Activated CD4-positive, alpha-beta T cell treated with anti-CD3 and anti-CD28 coated beads, Interleukin-2, amount 10 ng/mL, durations not matched to agents 24 days and 14 days (primary cell): ENCODE results near the gene PAX4. TPM values are rescaled to one million over a fixed set of nuclear protein-coding genes. Genes with fewer than 3 reads are reported as not detected.

Source experiments
- DNase-seq: peaks from one replicate; pipeline ENCODE4 v3.0.0; 2022
- H3K27ac Mint-ChIP-seq: one replicate; pipeline ENCODE4 v1.8.0; 2022; ENCODE audit warnings: mild to moderate bottlenecking, mixed read lengths
- H3K27me3 Mint-ChIP-seq: one replicate; pipeline ENCODE4 v1.8.0; 2022; ENCODE audit warnings: mixed read lengths
- H3K36me3 Mint-ChIP-seq: one replicate; pipeline ENCODE4 v1.8.0; 2022; ENCODE audit warnings: low read depth, mild to moderate bottlenecking, mixed read lengths
- H3K4me1 Mint-ChIP-seq: one replicate; pipeline ENCODE4 v1.8.0; 2021; ENCODE audit warnings: mixed read lengths
- H3K4me3 Mint-ChIP-seq: one replicate; pipeline ENCODE4 v1.8.0; 2022; ENCODE audit warnings: mild to moderate bottlenecking, moderate library complexity, mixed read lengths
- H3K9me3 Mint-ChIP-seq: one replicate; pipeline ENCODE4 v1.8.0; 2021; ENCODE audit warnings: mixed read lengths
- intact Hi-C: fragments of 100-400 bp; cut with micrococcal nuclease; formaldehyde crosslinking; loops from one replicate; pipeline ENCODE4 v1.15.1; 2023
- total RNA-seq: library from RNA; stranded (reverse); gene quantifications from 2 replicates; pipeline ENCODE4 v1.2.3, GENCODE V29; 2022

PAX4 gene, protein sequence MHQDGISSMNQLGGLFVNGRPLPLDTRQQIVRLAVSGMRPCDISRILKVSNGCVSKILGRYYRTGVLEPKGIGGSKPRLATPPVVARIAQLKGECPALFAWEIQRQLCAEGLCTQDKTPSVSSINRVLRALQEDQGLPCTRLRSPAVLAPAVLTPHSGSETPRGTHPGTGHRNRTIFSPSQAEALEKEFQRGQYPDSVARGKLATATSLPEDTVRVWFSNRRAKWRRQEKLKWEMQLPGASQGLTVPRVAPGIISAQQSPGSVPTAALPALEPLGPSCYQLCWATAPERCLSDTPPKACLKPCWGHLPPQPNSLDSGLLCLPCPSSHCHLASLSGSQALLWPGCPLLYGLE
- not detected in 2 replicates for total RNA-seq

DNA sequence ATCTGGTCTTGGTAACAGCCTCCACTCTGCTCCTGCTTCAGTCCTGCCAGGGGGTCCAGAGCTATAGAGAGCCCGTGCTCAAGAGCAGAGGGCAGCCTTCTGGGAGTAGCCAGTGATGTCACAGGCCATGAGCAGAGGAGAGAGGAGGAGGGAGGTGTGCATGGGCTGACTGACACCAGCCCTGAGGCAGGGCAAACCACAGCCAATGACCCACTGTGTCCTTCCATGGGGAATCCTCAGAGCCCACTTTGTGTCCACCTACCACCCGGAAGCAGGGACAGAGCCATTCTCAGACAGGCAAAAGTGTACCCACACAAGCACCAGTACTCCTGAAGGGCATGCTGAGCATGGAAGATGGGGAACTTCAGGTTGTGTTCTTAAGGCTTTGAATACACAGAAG, at the start of gene PAX4:
TSS of gene PAX4 (minus strand) at position 101 of the 400 bp plus-strand sequence. CDS start 2,214 bp downstream, outside the sequence.
- intact Hi-C loops, result no loop called here
- DNase-seq, result no peak
- Mint-ChIP-seq H3K4me3 (no peak within 1 kb of the TSS), H3K27ac (no peak within 1 kb of the TSS), H3K36me3 (no peaks in the 10 kb centered on the region), H3K4me1 (no peaks in the 10 kb centered on the region), H3K27me3 (peaks cover 45% of the 10 kb centered on the region), H3K9me3 (no peaks in the 10 kb centered on the region)

DNA sequence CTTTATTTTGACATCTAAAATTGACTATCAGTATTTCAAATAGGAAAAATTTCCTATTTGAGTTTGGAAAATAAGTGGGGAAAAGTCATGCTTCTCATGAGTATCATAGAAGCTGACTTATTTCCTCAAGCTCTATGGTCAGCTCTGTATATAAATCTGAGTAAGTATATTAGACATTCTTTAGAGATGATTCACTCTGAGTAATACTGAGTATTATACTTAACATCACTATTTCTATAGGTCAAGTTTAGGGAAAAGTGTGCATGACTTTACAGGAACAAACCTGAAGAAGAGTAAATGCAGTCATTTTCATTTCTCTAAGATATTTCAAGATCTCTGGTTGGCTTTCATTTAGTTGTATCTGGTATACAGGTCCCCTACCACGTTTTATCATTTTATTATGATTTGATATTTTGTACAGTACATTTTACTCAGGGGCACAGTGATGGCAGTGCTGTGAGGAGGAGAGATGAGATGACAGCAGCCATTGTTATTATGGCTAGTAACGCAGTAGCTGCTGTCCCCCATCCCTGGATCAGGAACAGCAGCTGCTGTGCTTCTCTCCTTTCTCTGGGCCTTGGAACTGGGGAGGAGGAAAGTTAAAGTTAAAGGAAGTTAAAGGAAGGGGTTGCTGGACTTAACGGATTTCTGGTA, 49.2 kb upstream of the PAX4 start:
- H3K4me3 Mint-ChIP-seq, result peak overlapping the region; percentile 16
- no peaks in the 10 kb centered on the region for H3K27me3 Mint-ChIP-seq
- intact Hi-C loops, result loop anchor here (2.0 kb wide), 1 partner anchor 16 kb away; no protein-coding TSS in a partner anchor
- H3K4me1 Mint-ChIP-seq, result peaks cover 48% of the 10 kb centered on the region
- H3K27ac Mint-ChIP-seq, result peak overlapping the region; percentile 59
- no peaks in the 10 kb centered on the region for H3K9me3 Mint-ChIP-seq
- peaks cover 32% of the 10 kb centered on the region for H3K36me3 Mint-ChIP-seq
- DNase-seq, result no peak

DNA sequence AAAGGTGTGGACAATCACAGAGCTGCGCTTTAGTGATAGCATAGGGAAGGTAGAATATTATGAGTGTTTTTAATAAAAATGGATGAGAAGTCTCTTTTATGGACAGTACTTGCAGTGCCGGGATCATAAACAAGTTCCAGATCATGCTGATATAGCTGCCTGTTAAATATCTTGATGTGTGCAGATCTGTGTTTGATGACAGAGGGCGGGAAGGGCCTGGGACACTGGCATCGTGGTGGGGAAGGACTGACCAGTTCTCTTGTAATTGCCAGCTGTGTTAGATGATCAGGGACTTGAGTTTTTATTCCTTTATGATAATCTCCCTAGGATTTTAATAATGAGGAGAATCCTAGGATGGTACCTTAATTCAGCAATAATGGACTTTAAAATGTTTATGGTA, 48.7 kb upstream of the PAX4 start:
- no peak overlapping the region for H3K4me3 Mint-ChIP-seq
- H3K9me3 Mint-ChIP-seq, result no peaks in the 10 kb centered on the region
- H3K27me3 Mint-ChIP-seq, result no peaks in the 10 kb centered on the region
- intact Hi-C loops, result loop anchor here (2.0 kb wide), 1 partner anchor 16 kb away; no protein-coding TSS in a partner anchor
- H3K36me3 Mint-ChIP-seq, result peaks cover 34% of the 10 kb centered on the region
- no peak for DNase-seq
- peaks cover 50% of the 10 kb centered on the region for H3K4me1 Mint-ChIP-seq
- H3K27ac Mint-ChIP-seq, result no peak overlapping the region

DNA sequence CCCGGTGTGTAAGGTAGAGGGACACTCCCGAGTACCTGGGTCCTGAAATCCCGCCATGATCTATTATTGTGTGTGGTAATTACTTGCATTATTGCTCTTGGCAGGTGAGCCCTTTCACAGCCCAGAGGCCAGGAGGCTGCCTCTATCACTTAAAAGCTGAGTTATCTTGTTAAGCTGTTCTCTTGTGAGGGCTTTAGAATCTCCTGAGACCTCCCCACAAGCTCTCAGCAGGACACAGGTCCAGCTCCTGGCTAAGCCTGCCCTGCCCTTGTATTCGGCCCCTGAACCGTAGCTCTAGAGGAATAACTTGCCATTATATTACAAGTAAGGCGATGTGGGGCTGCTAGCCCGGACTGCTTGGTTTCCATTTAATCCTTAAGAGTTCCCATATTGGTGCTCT, 48.0 kb upstream of the PAX4 start:
- peaks cover 38% of the 10 kb centered on the region for H3K36me3 Mint-ChIP-seq
- no peak overlapping the region for H3K27ac Mint-ChIP-seq
- no peak overlapping the region for H3K4me3 Mint-ChIP-seq
- peaks cover 51% of the 10 kb centered on the region for H3K4me1 Mint-ChIP-seq
- H3K27me3 Mint-ChIP-seq, result no peaks in the 10 kb centered on the region
- H3K9me3 Mint-ChIP-seq, result no peaks in the 10 kb centered on the region
- no peak for DNase-seq
- intact Hi-C loops, result loop anchor here (2.0 kb wide), 1 partner anchor 17 kb away; no protein-coding TSS in a partner anchor

DNA sequence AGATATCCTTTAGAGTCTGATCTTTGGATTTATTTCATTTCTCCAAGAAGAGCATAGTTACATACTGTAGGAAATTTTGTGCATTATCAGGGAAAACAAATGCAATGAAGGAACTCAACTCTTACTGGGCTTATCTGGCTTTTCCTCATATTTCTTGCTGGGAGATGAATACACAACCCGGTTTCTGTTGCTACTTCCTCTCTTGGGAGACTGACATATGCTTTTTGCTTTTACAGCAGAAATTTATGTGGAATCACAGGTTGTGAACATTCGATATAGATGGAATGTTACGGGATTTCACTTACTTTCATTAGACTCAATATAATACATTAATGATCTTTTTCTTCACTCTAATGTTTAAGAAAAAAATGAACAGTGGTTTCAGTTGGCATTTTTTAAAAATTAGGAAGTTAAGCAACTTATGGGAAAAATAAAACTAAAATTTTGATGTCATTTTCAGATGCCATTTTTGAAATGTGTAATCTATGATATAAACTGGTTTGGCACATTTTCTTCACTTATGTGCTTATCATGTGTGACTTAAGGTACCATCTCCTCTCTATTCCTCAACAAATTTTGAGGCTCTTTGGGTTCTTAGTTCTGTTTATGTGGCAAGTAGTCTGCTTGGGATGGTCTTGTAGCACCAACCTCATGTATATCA, 41.2 kb upstream of the PAX4 start:
- intact Hi-C loops, result loop anchor here (10.0 kb wide), 1 partner anchor 796 kb away; the partner anchor contains the start of gene HILPDA

DNA sequence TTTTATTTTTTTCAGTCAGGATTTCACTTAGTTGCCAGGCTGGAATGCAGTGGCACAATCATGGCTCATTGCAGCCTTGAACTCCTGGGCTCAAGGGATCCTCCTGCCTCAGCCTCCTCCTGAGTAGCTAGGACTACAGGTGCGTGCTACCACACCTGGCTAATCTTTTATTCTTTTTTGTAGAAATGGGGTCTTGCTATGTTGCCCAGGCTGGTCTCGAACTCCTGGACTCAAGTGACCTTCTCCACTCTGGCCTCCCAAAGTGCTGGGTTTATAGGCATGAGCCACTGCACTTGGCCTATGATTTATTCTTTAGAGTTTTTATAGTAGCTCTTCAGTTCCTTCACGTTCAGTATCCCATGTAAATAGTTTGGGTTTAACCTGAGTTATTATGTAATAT, 39.6 kb upstream of the PAX4 start:
- no peak for DNase-seq
- no peak overlapping the region for H3K4me3 Mint-ChIP-seq
- H3K36me3 Mint-ChIP-seq, result peaks cover 58% of the 10 kb centered on the region
- no peaks in the 10 kb centered on the region for H3K27me3 Mint-ChIP-seq
- no peak overlapping the region for H3K27ac Mint-ChIP-seq
- no peaks in the 10 kb centered on the region for H3K9me3 Mint-ChIP-seq
- intact Hi-C loops, result loop anchor here (10.0 kb wide), 1 partner anchor 797 kb away; the partner anchor contains the start of gene HILPDA
- peaks cover 50% of the 10 kb centered on the region for H3K4me1 Mint-ChIP-seq

More for the DNA sequence above, 41.2 kb upstream of the PAX4 start:
- Mint-ChIP-seq H3K9me3 (no peaks in the 10 kb centered on the region), H3K4me1 (peaks cover 46% of the 10 kb centered on the region), H3K27ac (peak overlapping the region; percentile 0), H3K36me3 (peaks cover 54% of the 10 kb centered on the region), H3K4me3 (no peak overlapping the region), H3K27me3 (no peaks in the 10 kb centered on the region)
- no peak for DNase-seq

DNA sequence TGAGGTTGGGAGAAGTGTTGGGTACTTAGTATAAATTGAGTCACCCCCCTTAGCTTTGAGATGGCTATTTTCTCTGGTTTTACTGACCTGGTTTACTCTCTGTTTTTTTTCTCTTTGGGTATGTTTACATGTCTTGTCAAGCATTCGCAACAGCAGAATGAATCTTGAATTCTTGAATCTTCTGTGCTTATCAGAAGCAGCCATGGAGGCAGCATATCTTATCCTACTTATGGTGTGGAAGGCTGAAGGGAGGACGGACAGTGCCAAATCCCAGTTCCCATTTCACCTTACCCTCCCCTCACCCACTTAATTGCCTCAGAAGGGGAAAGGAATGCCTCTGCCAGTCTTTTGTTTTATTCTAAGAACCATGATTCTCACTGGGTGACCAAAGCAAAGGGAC, 37.8 kb upstream of the PAX4 start:
- DNase-seq, result no peak
- H3K27ac Mint-ChIP-seq, result no peak overlapping the region
- peaks cover 51% of the 10 kb centered on the region for H3K4me1 Mint-ChIP-seq
- no peak overlapping the region for H3K4me3 Mint-ChIP-seq
- H3K9me3 Mint-ChIP-seq, result no peaks in the 10 kb centered on the region
- intact Hi-C loops, result loop anchor here (2.0 to 10.0 kb wide), 3 partner anchors 13 to 799 kb away; partner anchors contain the start of gene HILPDA
- H3K27me3 Mint-ChIP-seq, result no peaks in the 10 kb centered on the region
- peaks cover 47% of the 10 kb centered on the region for H3K36me3 Mint-ChIP-seq

DNA sequence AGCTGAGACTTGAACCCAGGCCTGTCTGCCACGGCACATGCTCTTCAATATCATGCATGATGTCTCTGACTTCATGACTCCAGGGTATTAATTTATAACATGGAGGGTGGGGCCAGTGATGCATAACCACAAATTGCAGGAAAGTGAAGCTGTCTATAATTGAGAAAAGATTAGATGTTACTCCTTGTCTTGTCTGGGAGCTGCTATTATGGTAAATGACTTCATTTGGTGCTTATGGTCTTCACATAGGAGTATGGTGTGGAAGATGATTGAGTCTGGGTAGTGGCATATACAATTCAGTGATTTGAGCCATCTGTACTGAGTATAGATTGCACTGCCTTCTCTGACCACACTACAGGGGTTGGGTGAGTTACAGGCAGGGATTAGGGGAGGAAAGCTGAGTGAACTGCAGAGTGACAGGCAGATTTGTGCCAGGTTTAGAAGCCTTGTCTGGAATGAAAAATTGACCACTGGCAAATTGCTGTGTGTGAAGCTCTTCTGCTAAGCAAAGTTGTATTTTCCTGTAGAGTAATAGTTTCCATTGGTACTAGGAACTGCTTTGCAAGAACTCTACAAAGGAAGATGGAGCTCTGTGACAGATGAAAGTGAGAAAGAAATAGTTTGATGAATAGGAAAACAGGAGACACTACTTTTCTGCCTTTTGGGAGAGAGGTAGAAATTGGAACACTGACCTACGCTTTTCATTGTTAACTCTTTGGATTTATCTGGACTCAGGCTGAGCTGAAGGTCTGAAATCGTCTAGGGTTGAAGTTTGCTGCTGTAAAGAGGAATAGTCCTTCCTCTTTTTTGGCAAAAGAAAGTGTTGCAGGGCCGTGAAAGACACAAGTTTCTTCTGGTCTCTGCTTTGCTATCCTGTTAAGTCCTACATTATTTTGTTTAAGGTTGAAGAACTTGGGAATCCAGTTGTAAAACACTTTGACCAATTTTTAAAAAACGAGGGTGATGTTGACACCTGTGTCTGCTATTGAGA, 36.8 kb upstream of the PAX4 start:
- Mint-ChIP-seq H3K27me3 (no peaks in the 10 kb centered on the region), H3K4me3 (peak overlapping the region; percentile 99), H3K9me3 (no peaks in the 10 kb centered on the region), H3K36me3 (peaks cover 41% of the 10 kb centered on the region), H3K4me1 (peaks cover 46% of the 10 kb centered on the region), H3K27ac (peak overlapping the region; percentile 83)
- no peak for DNase-seq
- intact Hi-C loops, result loop anchor here (2.0 to 10.0 kb wide), 3 partner anchors 14 to 800 kb away; partner anchors contain the start of gene HILPDA

DNA sequence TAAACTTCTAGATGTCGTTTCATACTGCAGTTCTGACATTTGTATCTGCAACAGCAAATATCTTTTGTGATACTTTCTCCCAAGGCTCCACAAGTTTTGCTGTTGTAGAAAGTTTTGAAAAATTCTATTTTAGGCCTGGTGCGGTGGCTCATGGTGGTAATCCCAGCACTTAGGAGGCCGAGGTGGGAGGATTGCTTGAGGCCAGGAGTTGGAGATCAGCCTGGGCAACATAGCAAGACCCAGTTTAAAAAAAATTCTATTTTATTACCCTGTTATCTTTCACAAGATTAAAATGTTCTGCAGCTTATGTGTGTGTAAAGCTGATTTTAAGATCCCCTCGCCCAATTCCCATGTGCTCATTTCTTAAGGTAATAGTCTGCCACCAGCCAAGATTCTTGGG, 35.5 kb upstream of the PAX4 start:
- Mint-ChIP-seq H3K4me3 (peak overlapping the region; percentile 99), H3K9me3 (no peaks in the 10 kb centered on the region), H3K27me3 (no peaks in the 10 kb centered on the region), H3K27ac (peak overlapping the region; percentile 70), H3K4me1 (peaks cover 38% of the 10 kb centered on the region), H3K36me3 (peaks cover 32% of the 10 kb centered on the region)
- DNase-seq, result no peak
- intact Hi-C loops, result loop anchor here (2.0 to 10.0 kb wide), 2 partner anchors 261 to 801 kb away; partner anchors contain the start of genes HILPDA and ZNF800

DNA sequence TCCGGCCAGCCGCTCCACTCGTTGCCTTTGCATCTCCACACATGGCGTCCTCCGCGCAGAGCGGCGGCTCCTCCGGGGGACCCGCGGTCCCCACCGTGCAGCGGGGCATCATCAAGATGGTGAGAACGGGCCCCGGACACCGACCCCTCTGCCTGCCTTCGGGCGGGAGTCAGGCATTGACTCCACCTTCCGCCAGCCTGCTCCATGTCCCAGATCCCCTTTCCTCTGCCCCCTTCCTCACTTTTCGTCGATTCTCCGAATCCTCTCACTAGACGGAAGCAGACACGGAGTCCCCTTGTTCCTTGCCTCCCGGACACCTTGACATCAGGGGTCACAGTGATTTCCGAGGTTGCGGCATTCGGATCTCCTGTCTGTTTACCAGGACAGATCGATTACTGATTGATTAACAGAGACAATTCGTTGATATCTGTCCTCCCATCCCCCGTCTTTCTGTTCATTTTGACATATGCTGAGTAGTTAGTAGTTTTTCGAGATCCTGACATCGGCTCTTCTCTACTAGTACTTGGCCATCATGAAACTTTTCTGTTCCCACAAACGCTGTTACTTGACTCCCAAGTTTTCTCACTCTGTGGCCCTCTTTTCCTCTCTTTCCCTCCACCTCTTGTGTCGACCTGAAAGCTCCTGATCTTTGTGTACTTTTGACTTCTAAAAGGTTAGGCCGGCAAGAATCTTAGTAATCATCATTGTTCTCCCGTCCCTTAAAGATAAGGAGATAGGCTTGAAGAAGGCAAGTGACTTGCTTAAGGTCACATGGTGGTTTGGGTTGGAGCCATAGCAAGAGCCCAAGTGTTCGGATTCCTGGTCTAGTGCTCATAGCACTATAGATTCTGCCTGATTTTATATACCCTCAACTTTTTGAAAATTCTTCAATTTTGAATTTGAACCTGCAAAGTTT, 34.6 kb upstream of the PAX4 start:
- DNase-seq, result no peak
- H3K27me3 Mint-ChIP-seq, result no peaks in the 10 kb centered on the region
- peak overlapping the region; percentile 99 for H3K4me3 Mint-ChIP-seq
- intact Hi-C loops, result loop anchor here (1.0 to 10.0 kb wide), 3 partner anchors 64 to 802 kb away; partner anchors contain the start of genes ARF5, HILPDA and ZNF800
- peaks cover 29% of the 10 kb centered on the region for H3K36me3 Mint-ChIP-seq
- H3K4me1 Mint-ChIP-seq, result peaks cover 35% of the 10 kb centered on the region
- no peaks in the 10 kb centered on the region for H3K9me3 Mint-ChIP-seq
- peak overlapping the region; percentile 97 for H3K27ac Mint-ChIP-seq

DNA sequence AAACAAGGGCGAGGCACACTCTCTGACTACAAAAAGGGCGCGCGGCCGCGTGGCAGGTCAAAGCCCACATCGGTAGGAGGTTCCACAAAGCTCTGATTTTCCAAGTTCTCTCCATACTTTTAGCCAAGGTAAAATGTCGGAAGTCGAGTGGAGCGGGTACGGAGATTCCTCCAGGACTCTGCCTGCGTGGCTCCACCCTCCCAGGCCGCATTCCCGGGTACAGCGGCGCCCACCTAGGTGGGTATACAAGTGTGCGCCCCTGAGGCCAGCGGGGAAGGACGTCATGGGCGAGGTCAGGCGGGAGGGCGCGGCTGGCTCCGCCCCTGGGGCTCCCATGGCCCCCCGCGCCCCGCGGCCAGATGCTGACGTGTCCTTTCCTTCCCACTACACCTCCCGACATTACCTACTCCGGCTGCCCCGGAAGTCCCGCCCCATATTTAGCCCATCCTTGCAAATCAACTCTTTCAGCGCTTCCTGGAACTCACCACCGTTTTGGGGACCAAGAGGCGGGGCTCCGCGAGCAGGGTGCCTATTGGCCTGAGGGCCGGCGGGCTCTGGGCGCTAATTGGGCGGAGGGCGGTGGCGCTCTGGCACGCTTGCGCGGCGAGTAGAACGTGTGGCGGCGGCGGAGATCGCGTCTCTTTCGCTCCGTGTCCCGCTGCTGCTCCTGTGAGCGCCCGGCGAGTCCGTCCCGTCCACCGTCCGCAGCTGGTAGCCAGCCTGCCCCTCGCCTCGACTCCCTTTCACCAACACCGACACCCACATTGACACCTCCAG, 33.8 kb upstream of the PAX4 start, which contains the start of gene SND1:
TSS of gene SND1 (plus strand) at position 639 of the 777 bp plus-strand sequence. CDS start 180 bp downstream, outside the sequence.
- peaks cover 26% of the 10 kb centered on the region for H3K36me3 Mint-ChIP-seq
- H3K4me3 Mint-ChIP-seq, result peak within 1 kb of the TSS; percentile 99
- peak within 1 kb of the TSS; percentile 97 for H3K27ac Mint-ChIP-seq
- H3K27me3 Mint-ChIP-seq, result peaks cover 6% of the 10 kb centered on the region
- intact Hi-C loops, result loop anchor here (1.0 to 10.0 kb wide), 3 partner anchors 63 to 803 kb away; partner anchors contain the start of genes ARF5, HILPDA and ZNF800
- H3K4me1 Mint-ChIP-seq, result peaks cover 31% of the 10 kb centered on the region
- DNase-seq, result peak; percentile 100
- H3K9me3 Mint-ChIP-seq, result no peaks in the 10 kb centered on the region
